NCI-H1417 (cell line): Measurements from ENCODE around the gene UBE2G1.
A peak's percentile ranks its signal among the peaks of the same experiment; 100 is the strongest.
"Not testable (repeated sequence)": the region's sequence is repeated elsewhere in the genome, so short reads cannot be mapped to it uniquely, and the experiment has no call there.

Experiments
- DNase-seq, 3 experiments: peaks; one replicate each; lab custom pipeline; 2025; lab: John Stamatoyannopoulos, UW

UBE2G1 gene, protein sequence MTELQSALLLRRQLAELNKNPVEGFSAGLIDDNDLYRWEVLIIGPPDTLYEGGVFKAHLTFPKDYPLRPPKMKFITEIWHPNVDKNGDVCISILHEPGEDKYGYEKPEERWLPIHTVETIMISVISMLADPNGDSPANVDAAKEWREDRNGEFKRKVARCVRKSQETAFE

DNA sequence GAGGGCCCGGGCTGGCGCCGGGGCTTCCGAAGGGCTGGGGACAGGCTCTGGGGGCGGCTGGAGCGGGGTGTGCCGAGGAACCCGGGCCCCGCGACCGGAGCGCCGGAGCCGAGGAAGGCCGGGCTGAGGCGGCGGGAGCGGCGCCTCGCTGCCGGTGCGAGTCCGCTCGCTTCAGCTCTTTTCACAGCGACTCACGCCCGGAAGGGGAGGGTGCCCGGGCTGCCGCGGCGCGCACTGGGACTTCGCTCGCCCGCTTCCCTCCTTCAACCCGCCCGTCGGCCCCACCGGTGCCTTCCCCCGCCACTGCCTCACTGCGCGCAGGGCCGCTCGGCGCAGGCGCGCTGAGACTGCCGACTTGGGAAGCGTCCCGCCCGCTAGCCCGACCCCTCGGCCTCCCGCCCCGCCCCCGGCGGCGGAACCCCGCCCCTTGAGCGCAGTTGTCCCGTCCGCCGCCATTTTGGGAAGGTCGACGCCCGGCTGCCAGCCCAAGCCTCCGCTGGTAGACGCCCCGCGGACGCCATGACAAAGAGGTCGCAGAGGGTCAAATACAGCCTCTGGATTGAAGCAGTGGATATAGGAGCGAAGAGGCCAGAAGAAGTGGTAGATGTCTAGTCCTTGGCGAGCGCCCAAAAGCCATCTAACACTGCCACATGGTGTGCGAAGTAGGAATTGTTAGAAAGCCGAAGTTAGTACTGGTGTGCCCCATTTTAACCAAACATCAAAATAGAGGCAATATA, at the start of gene UBE2G1:
Gene UBE2G1 (minus strand): TSS at position 349 of the 737 bp plus-strand sequence. CDS start 359 bp downstream, outside the sequence.
- DNase-seq: peak; percentile 94 to 97 (median 94)

DNA sequence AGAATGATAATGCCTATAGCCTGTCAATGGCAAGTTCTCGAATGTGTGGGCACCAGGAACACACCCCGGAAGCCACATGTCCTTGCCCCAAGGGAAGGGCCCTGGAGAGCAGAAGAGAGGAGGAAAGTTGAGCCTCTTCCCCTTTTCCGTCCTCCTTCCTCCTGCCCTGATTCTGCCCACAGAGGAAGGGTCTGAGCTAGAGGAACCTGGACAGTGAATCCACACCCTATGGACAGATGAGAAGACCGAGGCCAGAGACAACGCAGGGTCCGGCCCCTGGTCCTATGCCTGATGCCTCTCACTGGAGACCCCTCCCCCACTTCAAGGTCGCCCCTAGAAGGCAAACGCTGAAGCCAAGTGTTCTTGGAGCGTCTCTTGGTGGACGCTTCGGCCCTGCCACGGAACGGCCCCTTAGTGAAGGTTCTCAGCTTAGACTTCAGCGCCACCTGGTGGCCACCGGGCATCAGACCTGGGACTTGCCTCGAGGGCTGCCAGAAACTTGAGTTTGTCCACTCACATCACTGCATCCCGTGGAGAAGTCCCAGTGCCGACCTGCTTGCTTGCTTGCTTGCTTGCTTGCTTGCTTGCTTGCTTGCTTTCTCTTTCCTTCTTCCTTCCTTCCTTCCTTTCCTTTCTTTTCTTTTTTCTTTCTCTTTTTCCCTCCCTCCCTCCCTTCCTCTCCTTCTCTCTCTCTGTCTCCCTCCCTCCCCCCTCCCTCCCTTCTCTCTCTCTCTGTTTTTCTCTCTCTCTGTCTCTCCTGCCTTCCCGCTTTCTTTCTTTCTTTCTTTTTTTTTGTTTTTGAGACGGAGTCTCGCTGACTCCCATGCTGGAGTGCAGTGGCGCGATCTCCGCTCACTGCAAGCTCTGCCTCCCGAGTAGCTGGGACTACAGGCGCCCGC, 46.7 kb upstream of the UBE2G1 start:
- DNase-seq: peak; percentile 66 to 83 (median 67)

DNA sequence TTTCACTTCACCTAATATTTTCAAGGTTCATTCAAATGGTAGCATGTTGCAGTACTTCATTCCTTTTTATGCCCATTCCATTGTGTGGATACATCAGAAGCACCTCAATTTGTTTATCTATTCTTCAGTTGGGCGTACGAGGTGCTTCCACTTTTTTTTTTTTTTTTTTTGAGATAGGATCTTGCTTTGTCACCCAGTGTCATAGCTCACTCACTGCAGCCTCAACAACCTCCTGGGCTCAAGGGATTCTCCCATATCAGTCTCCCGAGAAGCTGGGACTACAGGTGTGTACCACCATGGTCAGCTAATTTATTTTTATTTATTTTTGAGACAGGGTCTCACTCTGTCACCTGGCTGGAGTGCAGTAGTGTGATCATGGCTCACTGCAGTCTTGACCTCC, 44.7 kb upstream of the UBE2G1 start:
- no peak for DNase-seq

DNA sequence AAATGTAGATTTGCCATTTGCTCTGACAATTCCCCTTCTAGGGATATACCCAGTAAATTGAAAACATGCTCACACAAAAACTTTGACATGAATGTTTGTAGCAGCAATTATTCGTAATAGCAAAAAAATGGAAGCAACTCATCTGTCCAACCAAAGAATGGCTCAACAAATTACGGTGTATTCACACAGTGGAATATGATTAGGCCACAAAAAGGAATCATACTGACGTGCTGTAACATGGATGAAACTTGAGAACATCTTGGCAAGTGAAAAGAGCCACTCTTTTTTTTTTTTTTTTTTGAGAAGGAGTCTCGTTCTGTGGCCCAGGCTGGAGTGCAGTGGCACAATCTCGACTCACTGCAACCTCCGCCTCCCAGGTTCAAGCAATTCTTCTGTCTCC, 43.2 kb upstream of the UBE2G1 start:
- no peak for DNase-seq

DNA sequence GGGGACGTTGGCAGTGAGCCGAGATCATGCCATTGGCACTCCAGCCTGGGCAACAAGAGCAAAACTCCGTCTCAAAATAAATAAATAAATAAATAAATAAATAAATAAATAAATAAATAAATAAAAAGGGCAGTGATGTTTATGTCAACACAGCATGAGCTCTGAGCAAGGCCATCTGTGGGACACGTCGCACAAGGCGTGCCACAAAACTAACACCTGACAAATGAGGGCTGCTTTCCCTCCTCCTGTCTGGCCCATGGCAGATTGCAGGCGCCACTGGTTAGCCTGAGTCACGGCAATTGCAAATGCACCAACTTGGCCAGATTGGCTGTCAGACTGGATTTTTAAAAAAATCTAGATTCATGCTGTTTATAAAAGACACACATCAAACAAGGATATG, 41.4 kb upstream of the UBE2G1 start:
- DNase-seq: peak in 2 of 3 experiments; percentile 17 to 32

DNA sequence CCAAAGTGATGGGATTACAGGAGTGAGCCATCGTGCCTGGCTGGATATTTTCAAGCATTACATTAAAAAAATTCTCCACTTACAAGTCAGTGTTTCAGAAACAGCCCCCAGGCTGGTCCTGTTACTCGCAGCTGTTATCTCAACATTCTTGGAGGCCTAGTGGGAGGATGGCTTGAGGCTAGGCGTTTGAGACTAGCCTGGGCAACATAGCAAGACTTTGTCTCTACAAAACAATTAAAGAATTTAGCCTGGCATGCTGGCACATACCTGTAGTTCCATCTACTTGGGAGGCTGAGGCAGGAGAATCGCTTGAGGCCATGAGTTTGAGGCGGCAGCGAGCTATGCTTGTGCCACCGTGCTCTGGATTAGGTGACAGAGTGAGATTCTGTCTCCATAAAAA, 40.7 kb upstream of the UBE2G1 start:
- DNase-seq: no peak

DNA sequence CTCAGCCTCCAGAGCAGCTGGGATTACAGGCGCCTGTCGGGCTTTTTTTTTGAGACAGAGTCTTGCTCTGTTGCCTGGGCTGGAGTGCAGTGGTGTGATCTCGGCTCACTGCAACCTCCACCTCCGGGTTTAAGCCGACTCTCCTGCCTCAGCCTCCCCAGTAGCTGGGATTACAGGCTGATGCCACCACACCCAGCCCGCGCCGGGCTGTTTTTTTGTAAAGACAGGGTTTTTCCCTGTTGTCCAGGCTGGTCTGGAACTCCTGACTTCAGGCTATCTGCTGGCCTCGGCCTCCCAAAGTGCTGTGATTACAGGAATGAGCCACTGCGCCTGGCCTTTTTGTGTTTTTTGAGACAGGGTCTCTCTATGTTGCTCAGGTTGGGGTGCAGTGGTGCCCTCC, 39.9 kb upstream of the UBE2G1 start:
- DNase-seq: no peak

DNA sequence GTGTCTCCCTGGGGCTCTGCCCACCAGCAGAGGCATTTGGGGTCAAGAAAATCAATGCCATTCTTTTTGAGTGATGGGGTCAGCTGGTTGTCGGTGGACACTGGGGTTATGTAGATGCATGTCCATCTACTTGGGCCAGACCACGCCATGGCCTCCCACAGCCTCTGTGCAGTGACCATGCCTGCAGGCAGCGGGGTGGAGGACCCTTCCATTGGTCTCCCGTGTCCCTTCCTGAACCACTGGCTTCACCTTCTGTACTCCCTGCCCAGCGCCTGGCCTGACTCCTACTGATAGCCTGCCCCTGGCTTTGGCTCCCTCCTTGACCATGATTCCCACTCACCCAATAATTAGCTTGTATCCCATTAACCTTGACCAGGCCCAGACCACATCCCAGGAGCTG, 39.2 kb upstream of the UBE2G1 start:
- no peak for DNase-seq

DNA sequence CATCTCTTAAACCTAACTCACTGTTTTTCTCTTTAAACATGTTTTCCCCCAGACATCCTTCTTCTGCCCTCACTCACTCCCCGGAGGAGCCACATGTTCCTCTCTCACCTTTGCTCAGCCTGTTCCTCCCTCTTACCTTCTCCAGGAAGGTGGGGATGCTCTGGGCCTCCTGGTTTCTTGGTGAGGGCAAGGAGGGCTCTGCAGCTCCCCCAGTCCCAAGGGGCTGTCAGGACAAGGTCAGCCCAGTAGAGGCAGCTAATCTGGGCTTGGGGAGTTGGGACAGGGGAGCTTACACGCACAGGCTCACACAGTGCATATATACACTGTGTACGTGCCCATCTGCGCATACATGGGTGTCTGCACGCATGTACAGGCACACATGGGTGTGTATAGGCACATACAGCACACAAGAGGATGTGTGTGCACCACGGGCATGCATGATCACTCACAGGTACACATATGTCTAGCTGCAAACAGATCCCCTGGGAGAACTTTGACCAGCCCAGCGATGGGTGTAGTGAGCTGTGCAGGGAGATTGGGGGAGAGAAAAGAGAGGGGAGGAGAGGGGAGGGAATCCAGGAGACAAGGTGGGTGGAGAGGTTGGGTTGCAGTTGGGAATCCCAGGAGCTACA, 38.7 kb upstream of the UBE2G1 start:
- DNase-seq: no peak

DNA sequence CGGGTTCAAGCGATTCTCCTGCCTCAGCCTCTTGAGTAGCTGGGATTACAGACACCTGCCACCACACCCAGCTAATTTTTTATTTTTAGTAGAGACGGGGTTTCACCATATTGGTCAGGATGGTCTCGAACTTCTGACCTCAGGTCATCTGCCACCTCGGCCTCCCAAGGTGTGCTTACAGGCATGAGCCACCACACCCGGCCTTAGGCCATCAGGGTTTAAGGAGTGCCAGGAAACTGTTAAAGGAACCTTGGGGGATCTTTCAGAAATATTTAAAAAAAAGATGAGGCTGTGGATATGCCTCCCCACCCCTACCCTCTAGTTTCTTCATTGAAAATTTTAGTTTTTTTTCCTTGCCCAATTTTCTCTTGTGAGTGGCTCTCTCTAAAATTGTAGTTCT, 31.4 kb upstream of the UBE2G1 start:
- DNase-seq: no peak

DNA sequence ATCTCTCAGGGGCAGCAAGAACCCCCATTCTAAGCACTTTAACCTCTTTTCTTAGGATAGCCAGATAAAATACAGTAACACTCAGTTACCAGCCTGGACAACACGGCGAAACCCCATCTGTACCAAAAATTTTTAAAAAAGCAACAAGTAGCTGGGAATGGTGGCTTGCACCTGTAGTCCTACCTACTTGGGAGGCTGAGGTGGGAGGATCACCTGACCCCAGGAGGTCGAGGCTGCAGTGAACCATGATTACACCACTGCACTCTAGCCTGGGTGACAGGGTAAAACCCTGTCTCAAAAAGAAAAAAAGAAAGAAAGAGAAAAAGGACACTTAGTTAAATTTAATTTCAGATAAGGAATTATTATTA, 28.6 kb upstream of the UBE2G1 start:
- no peak for DNase-seq

DNA sequence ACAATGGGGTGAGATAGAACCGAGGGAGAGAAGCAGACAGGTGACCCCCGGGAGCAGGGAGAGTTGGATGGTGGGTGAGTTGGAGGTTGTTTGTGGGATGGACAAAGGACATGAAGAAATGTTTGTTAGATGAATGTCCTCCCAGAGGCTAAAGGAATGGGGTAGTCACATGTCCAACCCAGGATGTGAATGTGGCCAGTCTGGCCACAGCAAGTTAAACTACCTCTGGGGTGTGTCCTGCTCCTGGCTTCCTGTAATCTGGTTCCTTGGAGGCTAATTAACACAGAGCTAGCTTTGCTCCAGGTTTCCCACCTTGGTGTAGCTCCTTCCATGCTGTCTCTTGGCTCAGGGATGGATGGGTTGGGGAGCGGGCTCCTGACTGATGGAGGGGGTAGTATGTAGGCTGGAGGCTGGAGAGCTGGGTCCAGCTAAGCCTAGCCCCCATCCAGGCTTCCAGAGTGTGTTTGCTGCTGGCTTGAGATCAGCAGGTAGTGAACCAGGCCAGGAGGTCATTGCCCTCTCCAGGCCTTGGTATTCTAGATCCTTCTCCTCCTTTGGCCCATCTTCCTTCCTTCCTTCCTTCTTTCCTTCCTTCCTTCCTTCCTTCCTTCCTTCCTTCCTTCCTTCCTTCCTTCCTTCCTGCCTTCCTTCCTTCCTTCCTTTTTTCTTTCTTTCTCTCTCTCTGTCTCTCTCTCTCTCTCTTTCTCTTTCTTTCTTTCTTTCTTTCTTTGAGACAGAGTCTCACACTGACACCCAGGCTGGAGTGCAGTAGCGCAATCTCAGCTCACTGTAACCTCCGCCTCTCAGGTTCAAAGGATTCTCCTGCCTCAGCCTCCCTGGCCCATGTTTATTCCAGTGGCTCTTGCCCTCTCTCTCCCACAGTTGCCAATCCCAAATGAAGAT, 28.0 kb upstream of the UBE2G1 start:
- DNase-seq: no peak

DNA sequence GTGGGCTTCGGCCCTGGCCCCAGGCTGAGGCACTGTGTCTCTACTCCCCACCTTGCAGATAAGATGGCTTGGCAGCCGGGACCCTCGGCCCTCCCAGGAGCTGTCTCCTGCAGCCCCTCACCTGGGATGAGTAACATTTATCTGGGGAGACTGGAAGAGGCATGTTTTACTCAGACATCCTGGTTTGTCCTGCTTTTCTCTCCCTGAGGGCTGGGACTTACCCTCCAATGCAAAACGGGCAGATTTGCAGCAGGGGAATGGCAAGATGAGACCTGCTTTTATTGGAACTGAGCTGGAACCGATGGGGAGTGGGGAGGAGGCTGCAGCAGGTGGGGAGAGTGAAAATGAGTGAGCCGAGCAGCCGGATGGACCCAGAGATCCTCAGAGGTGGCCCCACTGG, 27.3 kb upstream of the UBE2G1 start:
- DNase-seq: peak in 1 of 3 experiments; percentile 34

DNA sequence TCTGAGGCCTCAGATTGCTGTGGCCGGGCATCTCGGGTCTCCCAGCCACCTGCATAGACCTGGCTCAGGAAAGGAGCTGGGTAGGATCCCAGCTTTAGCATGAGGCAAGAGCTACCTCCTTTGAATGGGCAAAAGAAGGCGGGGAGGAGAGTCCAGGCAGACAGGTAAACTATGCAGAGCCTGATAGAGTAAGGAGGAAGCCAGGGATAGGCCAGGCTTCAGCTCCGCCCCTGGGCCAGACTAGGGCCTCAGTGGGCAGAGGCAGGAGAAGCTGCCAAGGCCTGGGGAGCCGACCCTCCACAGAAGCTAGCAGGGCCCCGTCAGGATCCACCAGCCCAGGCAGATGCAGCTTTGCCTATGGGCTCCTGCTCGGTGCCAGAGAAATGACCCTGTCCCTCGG, 22.6 kb upstream of the UBE2G1 start:
- DNase-seq: no peak

DNA sequence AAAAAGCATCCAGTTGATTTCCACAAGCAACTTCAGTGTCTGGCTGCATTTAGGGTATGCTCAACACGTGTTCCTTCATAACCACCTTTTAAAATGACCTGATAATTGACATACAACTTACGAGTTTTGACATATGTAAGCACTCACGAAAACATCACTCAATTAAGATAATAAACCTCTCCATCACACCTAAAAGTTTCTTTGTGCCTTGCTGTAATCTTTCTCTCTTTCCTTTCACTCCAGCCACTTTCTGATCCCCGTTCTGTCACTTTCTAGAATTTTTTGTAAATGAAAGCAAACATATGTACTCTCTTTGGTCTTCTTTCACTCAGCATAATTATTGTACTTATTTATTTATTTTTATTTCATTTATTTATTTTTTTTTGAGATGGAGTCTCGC, 20.7 kb upstream of the UBE2G1 start:
- no peak for DNase-seq

DNA sequence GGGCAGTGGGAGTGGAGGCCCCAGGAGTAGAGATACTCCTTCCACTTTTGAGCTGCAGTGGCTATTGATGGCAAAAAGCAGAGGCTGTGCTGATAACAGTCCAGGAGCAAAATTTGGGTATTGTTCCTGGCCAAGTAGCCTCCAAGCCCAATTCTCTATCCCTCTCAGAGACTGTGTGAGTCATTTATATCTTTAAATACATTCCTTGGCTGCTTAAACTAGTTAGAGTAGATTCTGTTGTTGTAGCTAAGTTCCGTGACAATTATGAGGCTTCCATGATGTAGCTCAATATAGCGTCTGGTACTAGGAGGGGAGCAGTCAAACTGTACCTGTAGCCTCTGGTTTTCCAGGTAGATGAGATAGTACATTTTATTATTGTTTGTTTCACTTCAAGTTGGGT, 19.9 kb upstream of the UBE2G1 start:
- no peak for DNase-seq

DNA sequence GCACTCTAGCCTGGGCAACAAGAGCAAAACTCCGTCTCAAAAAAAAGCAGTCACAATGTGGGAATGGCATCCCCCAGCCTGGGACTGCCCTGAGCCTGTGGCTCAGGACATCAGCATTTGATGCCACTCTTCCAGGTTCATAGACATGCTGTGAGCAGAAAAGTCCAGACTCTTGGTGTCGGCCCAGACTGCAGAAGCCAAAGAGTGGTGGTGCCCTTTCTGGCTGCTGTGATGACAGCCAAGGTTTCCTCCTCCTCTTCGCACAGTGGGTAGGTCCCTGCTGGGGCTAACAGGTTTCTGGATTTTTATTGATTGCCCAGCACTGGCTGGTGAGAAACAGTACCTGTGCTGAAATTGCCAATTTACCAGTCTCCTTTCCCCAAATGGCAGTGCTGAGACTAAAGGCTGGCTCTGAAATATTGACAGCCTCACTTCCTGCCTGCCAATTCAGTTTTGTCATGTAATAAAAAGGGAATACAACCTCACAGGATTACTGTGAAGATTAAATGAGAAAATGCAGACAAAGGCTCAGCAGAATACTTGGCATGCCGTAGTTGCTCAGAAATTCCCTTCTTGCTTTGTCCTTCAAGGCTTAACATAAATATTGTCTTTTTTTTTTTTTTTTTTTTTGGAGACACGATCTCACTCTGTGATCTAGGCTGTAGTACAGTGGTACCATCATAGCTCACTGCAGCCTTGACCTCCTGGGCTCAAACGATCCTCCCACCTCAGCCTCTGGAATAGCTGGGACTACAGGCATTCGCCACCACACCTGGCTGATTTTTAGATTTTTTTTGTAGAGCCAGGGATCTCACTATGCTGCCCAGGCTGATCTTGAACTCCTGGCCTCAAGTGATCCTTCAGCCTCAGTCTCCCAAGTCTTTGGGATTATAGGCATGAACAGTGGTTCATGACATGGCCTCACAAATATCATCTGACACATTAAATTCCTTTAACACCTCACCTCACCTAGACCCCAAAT, 15.5 kb upstream of the UBE2G1 start:
- no peak for DNase-seq

DNA sequence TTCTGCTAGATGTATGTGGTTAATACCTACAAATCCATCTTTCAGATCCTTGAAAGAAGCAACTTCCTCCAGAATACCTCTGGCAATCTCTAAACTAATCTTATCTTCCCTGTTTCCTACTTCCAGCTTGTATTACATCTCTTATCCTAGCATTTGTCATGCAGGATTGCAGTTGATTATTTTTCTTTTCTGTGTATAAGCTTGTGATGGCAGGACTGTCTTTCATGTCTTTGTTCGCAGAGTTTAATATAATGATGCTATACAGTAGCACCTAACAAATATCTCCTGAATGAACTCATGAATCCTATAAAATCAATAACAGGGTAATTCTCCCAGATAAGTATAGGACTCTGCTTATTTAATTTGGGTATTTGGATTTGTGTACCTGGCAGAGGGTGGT, 12.2 kb upstream of the UBE2G1 start:
- DNase-seq: no peak

DNA sequence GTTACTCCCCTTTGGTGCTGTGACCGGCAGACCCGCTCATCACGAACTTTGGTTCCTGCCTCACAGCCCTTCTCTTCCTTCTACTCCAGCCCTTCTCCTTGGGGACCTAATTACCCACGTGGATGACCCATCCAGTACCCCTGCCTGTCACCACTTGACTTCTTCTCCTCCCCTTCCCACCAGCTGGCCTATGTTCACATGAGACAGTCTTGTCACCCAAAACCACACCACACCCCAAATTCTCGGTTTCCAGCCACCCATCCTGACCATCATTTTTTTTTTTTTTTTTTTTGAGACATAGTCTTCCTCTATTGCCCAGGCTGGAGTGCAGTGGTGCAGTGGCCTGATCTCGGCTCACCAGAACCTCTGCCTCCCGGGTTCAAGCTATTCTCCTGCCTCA, 10.8 kb upstream of the UBE2G1 start:
- not testable (repeated sequence) for DNase-seq

DNA sequence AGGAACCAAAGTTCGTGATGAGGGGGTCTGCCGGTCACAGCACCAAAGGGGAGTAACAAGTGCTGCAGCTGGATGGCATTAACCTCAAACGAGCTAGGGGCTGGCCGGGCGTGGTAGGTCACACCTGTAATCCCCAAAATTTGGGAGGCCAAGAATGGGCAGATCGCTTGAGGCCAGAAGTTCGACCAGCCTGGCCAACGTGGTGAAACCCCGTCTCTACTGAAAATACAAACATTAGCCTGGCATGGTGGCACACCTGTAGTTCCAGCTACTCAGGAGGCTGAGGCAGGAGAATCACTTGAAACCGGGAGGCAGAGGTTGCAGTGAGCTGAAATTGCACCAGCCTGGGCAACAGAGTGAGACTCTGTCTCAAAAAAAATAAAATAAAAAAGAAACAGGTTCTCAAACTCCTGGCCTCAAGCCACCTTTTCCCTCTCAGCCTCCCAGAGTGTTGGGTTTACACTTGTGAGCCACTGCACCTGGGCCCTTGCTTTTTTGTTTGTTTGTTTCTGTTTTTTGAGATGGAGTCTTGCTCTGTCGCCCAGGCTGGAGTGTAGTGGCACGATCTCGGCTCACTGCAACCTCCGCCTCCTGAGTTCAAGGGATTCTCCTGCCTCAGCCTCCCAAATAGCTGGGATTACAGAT, 9.4 kb upstream of the UBE2G1 start:
- not testable (repeated sequence) for DNase-seq
